ENCODE measurements around the gene FRMD8.

FRMD8 gene

DNA sequence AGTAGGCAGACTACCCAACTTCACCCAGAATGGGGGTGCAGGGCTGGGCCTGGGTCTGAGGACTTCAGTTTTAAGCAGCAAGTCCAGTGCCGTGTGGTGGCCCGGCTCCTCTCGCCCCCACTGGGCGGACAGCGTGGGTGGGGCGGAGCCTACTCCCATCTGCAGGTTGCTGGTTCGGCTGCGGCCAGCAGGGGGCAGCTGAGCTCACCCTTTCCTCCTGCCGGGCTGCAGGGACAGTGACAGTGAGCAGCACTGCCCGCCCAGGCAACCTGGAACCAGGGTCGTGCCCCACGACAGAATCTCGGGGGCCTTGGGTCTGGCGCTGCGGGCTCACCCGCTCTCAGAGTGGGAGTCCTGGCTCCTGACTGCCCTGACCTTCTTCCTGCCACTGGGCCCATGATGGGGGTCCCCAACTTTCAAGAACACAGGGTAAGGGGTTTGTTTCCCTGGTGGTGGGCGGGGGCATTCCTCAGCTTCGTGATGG, 29.9 kb downstream of the FRMD8 start:
- FAIRE-seq = no peak

DNA sequence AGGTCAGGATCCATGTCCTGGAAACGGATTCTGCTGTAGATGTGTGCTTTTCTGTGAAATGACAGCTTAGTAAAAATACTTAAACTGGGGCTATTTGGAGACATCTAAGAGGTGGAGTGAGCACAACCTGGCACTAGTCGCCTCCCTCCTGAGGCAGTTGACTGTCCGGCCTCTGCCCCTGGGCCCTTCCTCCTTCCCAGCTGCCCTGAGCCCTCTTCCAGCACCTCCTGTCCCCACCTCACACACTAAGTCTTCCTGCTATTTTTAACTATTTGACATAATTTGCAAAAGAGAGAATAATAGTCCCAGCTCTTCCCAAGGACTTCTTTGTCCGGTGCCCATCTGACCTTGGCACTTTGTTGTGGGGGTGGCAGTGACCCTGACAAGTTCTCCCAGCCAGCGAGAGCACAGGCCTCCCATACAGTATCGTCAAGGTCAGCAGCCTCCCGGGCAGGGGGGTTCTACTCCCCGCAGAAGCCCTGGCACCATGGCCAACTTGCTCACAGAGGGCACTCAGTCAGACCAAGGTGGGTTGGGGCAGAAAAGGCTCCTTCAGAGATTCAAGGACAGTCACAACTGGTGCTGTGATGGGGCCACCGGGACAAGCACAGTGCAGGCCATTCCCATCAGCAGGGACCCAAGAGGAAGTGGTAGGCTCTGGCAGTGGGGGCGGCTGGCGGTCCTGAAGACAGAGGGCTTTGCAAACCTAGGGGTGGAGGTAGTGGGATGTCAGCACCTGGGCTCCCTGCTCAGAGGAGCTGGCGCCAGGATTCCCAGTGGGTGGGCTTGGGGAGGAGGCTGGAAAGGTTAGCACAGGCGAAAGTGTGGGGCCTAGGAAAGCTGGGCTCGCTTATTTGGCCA, 30.6 kb downstream of the FRMD8 start:
- no peak for FAIRE-seq

DNA sequence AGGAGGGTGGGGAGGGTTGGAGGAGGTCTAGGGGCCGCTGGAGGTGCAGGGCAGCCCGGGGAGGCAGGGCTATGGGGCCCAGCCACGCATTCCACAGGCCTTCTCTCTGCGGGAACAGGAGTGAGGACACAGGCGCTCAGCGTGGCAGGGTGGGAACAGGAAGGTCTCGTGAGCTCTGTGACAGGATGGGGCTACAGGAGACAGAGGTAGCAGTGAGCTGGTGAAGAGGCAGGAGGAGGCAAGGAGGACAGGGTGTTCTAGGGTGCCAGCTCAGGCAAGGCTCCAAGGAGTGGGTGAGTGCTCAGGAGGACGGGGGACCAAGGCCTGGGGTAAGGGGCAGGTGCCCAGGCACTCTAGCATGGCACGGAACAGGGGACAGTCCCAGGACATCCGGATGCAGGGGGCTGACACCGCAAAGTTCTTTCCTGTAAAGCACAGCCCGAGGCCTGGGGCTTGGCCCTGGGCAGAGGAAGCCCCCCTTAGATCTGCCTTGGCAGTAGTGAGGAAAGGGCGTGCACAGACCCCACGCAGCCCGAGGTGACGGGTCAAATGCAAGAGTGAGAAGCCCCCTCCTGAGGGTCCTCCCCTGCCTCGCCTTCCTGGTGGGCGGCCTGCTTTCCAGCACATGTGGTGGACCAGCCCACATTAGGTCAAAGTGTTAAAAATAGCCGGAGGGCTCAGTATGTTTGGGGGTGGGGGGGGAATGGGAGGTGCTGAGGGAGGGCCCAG, 31.4 kb downstream of the FRMD8 start:
- no peak for FAIRE-seq

- FAIRE-seq = no peak
Observed at GRCh38 chr11:65418431-65418680, 31.9 kb downstream of the FRMD8 start.

- FAIRE-seq = no peak
Observed at GRCh38 chr11:65418681-65419459, 32.4 kb downstream of the FRMD8 start.

- FAIRE-seq = no peak
Observed at GRCh38 chr11:65419460-65419771, 33.0 kb downstream of the FRMD8 start.

DNA sequence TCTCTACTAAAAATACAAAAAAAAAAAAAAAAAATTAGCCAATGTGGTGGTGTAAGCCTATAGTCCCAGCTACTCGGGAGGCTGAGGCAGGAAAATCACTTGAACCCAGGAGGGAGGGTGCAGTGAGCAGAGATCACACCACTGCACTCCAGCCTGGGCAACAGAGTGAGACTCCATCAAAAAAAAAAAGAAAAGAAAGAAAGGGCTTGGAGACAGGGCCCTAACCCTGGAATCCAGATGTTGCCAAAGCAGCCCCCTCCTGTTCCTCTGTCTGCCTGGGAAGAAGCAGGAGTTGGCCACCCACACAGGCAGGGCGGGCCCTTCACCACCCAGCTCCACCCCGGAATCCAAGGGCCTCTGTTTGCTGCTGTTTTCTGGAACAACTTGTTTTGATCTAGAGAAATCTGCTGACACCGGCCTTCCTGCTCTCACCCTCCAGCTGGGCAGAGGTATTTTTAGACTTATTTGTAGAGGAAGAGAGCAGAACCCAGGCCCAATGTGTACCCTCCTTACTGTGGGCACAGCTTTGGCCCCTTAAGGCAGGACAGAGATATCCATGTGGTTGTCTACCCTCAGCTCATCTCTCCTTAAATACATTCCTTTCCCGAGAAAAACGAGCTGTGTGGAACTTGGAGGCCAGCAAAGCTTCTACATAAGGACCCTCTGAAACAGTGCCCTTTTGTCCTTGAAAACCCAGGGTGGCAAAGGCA, 33.5 kb downstream of the FRMD8 start:
- no peak for FAIRE-seq

DNA sequence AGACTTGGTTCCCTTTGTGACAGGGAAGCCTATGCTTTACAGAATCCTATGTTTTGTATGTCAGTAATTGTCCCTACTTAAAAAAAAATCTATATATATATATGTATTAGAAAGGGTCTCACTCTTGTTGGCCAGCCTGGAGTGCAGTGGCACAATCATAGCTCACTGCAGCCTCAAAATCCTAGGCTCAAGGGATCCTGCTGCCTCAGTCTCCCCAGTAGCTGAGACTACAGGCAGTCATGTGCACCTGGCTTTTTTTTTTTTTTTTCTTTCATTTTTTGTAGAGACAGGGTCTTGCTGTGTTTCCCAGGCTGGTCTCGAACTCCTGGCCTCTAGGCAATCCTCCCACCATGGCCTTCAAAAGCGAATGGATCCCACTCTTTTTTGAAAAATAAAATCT, 34.1 kb downstream of the FRMD8 start:
- no peak for FAIRE-seq

- peak; percentile 9 for FAIRE-seq
Observed at GRCh38 chr11:65420979-65421793, 34.7 kb downstream of the FRMD8 start.

GRCh38 chr11:65421794-65422632, 35.6 kb downstream of the FRMD8 start:
- FAIRE-seq = no peak

- FAIRE-seq = no peak
Observed at GRCh38 chr11:65422633-65423515, 36.4 kb downstream of the FRMD8 start, which contains the start of gene NEAT1. Gene NEAT1, plus strand, starts transcription at chr11:65422798.

- no peak for FAIRE-seq
Observed at GRCh38 chr11:65423516-65424204, 37.2 kb downstream of the FRMD8 start.

DNA sequence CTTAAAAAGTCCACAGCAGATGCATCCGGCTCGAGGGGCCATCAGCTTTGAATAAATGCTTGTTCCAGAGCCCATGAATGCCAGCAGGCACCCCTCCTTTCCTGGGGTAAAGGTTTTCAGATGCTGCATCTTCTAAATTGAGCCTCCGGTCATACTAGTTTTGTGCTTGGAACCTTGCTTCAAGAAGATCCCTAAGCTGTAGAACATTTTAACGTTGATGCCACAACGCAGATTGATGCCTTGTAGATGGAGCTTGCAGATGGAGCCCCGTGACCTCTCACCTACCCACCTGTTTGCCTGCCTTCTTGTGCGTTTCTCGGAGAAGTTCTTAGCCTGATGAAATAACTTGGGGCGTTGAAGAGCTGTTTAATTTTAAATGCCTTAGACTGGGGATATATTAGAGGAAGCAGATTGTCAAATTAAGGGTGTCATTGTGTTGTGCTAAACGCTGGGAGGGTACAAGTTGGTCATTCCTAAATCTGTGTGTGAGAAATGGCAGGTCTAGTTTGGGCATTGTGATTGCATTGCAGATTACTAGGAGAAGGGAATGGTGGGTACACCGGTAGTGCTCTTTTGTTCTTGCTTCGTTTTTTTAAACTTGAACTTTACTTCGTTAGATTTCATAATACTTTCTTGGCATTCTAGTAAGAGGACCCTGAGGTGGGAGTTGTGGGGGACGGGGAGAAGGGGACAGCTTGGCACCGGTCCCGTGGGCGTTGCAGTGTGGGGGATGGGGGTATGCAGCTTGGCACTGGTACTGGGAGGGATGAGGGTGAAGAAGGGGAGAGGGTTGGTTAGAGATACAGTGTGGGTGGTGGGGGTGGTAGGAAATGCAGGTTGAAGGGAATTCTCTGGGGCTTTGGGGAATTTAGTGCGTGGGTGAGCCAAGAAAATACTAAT, 38.0 kb downstream of the FRMD8 start:
- no peak for FAIRE-seq

DNA sequence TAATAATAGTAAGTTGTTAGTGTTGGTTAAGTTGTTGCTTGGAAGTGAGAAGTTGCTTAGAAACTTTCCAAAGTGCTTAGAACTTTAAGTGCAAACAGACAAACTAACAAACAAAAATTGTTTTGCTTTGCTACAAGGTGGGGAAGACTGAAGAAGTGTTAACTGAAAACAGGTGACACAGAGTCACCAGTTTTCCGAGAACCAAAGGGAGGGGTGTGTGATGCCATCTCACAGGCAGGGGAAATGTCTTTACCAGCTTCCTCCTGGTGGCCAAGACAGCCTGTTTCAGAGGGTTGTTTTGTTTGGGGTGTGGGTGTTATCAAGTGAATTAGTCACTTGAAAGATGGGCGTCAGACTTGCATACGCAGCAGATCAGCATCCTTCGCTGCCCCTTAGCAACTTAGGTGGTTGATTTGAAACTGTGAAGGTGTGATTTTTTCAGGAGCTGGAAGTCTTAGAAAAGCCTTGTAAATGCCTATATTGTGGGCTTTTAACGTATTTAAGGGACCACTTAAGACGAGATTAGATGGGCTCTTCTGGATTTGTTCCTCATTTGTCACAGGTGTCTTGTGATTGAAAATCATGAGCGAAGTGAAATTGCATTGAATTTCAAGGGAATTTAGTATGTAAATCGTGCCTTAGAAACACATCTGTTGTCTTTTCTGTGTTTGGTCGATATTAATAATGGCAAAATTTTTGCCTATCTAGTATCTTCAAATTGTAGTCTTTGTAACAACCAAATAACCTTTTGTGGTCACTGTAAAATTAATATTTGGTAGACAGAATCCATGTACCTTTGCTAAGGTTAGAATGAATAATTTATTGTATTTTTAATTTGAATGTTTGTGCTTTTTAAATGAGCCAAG, 38.9 kb downstream of the FRMD8 start:
- FAIRE-seq = no peak

- FAIRE-seq = no peak
Observed at GRCh38 chr11:65425971-65426838, 39.8 kb downstream of the FRMD8 start.
